ENCODE results near the gene MBD3.

The MBD3 gene

DNA sequence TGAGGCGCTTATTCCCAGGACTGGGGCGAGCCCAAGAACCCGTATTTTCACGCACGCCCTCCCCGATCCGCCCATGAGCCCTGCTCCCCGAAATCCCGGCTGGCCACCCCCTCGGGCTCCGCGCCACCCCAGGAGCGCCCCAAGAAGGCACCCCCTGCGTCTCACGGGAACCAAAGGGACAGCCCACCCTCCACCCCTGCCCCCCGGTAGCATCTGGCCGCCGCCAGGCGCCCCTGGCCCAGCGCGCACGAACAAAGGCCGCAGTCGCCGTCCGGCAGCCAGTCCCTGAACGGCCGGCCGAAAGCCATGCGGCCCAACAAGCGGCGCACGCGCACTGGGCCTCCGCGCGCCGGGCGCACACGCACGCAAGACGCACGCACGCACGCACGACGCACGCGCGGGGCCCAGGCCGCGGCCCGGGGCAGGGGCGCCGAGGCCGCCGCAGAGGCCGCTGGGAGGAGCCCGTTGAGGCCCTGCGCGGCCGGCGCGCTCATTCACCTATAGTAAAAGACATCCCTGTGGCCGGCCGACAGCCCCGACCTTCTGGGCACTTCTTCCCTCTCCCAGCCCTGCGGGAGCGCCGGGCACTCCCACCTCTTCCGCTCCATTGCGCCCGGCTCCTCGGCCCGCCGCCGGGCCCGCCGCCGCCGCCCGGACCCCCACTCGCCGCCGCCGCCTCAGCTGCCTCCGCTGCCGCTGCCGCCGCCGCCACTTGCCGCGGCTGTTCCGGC is 476 bp downstream of the MBD3 start:
- DNase-seq: peak; percentile 85

DNA sequence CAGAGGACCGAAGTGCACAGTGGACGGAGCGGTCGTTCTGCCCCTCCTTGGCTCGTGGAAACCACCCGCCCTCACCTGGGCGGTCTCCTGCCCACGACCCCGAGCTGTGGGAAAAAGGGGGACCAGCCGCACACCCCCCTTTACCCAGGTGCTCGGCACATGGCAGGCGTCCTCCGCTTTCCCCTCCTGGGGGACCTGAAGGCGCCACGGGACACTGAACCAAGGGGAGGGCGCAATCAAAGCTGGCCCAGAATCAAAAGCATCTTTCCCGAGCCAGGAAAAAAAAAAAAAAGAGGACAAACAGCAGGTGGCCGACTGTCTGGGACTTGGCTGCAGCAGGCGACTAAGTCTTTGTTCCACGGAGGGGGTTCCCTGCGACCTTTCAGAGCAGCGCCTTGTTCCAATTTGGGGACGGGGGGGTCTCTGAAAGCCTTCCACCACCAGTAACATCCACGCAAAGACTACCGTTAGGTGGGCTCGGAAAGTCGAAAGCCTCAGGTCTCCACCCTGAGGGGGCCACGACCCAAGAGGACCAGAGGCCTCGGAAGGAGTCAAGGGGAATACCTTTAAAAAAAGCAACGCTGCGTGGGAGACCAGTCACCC is 1.1 kb downstream of the MBD3 start:
- peak; percentile 16 for DNase-seq

GRCh38 chr19:1590641-1591397 is 1.8 kb downstream of the MBD3 start:
- peak; percentile 43 for DNase-seq

- DNase-seq: no peak
Observed at GRCh38 chr19:1587872-1588271, 4.8 kb downstream of the MBD3 start.

DNA sequence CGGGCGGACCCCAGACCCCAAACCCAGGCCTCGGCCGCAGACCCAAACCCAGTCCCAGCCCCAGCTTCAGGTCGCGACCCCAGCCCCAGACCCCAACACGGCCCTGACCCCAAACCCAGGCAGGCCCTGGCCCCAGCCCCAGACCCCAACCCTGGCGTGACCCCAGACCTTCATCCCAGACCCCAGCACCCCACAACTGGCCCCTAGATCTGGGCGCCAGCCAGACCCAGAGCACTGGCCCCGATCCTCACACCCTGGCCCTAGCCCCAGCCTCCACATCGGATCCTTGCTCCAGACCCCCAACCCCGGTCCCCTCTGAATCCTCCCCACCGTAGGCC is 7.5 kb downstream of the MBD3 start:
- no peak for DNase-seq

GRCh38 chr19:1584500-1585242 is 8.0 kb downstream of the MBD3 start:
- DNase-seq: no peak

DNA sequence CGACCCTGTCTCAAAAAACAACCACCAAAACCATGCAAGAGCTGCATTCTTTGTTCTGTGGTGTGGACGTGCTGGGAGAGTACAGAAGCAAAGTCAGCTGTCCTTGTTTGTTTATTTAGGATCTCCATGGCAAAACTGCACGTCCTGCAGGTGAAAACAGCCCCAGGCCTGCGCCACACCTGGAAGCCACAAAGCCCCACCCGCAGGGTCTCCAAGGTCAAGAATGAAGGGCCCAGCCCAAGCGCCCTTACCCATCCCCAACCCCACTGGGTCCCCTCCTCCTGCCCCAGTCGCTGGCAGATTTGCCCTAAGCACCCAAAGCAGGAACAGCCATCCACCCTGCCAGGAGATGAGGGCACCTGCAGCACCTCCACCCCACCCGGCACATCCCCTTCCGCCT is 10.5 kb downstream of the MBD3 start:
- no peak for DNase-seq

- DNase-seq: no peak
Observed at GRCh38 chr19:1580957-1581356, 11.7 kb downstream of the MBD3 start.

- DNase-seq: no peak
Observed at GRCh38 chr19:1580382-1580781, 12.3 kb downstream of the MBD3 start.

- DNase-seq: no peak
Observed at GRCh38 chr19:1579222-1579621, 13.4 kb downstream of the MBD3 start.

- no peak for DNase-seq
Observed at GRCh38 chr19:1577929-1578618, 14.6 kb downstream of the MBD3 start.

- DNase-seq: no peak
Observed at GRCh38 chr19:1577090-1577928, 15.4 kb downstream of the MBD3 start.

- no peak for DNase-seq
Observed at GRCh38 chr19:1576242-1577089, 16.2 kb downstream of the MBD3 start.

DNA sequence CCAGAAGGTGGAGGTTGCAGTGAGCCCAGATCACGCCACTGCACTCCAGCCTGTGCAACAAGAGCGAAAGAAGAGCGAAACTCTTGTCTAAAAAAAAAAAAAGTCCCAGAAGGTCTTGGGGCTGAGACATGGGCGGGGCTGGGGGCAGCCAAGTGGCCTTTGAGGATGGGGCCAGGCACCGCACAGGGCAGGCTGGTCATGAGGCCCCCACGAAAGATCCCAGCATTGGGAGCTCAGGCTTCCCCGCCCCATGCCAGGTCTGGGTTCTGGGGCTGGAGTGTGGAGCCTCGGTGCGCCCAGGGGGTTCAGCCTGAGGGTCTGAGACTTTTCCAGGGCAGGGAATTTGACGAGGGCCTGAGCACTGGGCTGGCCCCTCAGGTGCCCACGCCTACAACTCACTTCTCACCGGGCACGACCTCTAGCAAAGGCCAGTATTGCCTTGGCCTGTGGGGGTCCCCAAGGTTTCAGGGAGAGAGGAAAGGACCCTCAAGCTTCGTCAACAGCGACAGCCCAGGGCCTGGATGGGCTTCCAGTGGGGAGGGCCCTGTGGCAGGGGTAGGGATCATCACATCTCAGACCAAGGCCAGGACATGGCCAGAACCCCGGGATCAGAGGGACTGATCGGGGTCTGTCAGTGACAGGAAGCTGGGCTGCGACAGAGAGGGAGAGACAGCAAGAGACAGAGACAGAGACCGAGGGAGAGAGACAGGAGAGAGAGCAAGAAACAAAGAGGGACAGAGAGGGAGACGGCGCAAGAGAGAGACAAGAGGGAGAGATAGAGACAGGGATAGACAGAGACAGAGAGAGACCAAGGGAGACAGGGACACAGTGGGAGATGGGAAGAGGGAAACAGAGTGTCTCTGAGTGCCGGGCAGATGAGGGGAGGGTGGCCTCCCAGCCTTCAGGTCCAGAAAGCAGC is 17.1 kb downstream of the MBD3 start:
- DNase-seq: no peak

DNA sequence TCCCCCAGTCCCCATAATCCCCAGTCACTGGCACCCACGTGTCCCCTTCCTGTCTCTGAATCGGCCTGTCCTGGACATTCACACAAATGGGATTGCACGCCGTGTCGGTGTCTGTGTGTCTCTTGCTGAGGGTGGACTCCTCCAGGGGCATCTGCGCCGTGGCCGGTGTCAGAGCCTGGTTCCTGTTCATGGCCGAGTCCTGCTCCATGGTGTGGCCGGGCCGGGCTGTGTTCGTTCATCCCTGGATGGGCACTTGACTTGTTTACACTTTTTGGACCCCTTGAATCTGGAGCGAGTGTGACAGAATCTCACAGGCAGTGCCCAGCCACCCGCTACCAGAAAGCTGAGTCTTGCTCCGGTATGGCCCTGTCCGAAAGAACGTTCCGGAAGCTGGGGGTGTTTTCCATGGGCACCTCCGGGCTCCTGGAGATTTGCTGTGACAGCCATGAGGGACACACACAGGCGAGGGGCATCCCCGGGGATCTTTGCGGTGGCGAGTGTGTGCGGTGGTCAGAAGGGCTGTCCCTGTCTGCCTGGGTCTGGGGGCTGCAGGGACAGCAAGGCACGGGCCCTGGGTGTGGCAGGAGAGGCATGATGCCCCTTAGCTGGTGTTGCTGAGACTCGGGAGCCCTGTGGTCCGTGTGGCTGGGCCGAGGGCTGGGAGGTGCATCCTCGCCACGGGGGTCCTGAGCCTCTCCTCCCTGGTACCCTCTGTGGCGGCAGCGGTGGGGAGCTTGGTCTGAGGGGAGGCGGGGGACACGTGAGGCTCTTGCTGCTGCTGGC is 18.1 kb downstream of the MBD3 start:
- DNase-seq: no peak

DNA sequence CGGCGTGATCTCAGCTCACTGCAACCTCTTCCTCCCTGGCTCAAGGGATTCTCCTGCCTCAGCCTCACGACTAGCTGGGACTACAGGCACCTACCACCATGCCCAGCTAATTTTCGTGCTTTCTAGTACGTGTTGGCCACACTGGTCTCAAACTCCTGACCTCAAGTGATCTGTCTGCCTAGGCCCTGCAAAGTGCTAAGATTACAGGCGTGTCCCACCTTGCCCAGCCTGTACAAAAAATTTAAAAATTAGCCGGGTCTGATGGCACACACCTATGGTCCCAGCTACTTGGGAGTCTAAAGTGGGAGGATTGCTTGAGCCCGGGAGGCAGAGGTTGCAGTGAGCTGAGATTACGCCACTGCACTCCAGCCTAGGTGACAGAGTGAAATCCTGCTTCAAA is 19.9 kb downstream of the MBD3 start:
- DNase-seq: no peak

GRCh38 chr19:1571358-1571757 is 21.3 kb downstream of the MBD3 start:
- no peak for DNase-seq

- no peak for DNase-seq
Observed at GRCh38 chr19:1570836-1571235, 21.8 kb downstream of the MBD3 start.

- no peak for DNase-seq
Observed at GRCh38 chr19:1569997-1570396, 22.7 kb downstream of the MBD3 start.
